GM12878 (cell line): ENCODE data around the gene MFSD8. TPM values are rescaled to one million over a fixed set of nuclear protein-coding genes. Genes with fewer than 3 reads are reported as not detected.
A peak's percentile ranks its signal among the peaks of the same experiment; 100 is the strongest.

Experiments used
- BMI1 ChIP-seq: fragments of 450-650 bp; IDR thresholded peaks from 2 replicates; pipeline ENCODE4 v1.6.1; 2016; ENCODE audit warnings: mild to moderate bottlenecking, moderate library complexity, borderline replicate concordance
- CBFB ChIP-seq: IDR thresholded peaks from 2 replicates; pipeline ENCODE4 v1.6.1; 2016; ENCODE audit warnings: antibody characterized with exemption, low read depth
- CBX5 ChIP-seq: sonication (generic); IDR thresholded peaks from 2 replicates; pipeline ENCODE4 v1.6.1; 2016; ENCODE audit warnings: low read depth, moderate library complexity, mild to moderate bottlenecking, inconsistent platforms
- CEBPB ChIP-seq, 2 experiments: fragments of 150-350 bp in 1 of 2; IDR thresholded peaks; 2 replicates each; pipeline ENCODE4 v1.6.1; 2012 to 2014; ENCODE audit warnings: low read depth in 2 of 2, low read length in 2 of 2, borderline replicate concordance in 1 of 2, inconsistent platforms in 1 of 2
- CHD4 ChIP-seq: fragments of 200-600 bp; sonication (generic); IDR thresholded peaks from 2 replicates; pipeline ENCODE4 v1.6.1; 2016; ENCODE audit warnings: mild to moderate bottlenecking
- MXI1 ChIP-seq: fragments of 150-350 bp; IDR thresholded peaks from 2 replicates; pipeline ENCODE4 v1.6.1; 2011; ENCODE audit warnings: low read depth, mild to moderate bottlenecking, inconsistent platforms, low read length, improper control_type of control experiment
- MYC ChIP-seq: IDR thresholded peaks from 2 replicates; pipeline ENCODE4 v1.6.1; 2011; ENCODE audit warnings: mild to moderate bottlenecking, low read length, moderate library complexity, inconsistent platforms; ENCODE audit not compliant: insufficient read depth, insufficient replicate concordance, insufficient read length, severe bottlenecking
- PML ChIP-seq: IDR thresholded peaks from 2 replicates; pipeline ENCODE4 v1.6.1; 2012; ENCODE audit warnings: low read length, inconsistent platforms
- POLR2A ChIP-seq: IDR thresholded peaks from 2 replicates; pipeline ENCODE4 v1.6.1; 2011; ENCODE audit warnings: low read depth, mild to moderate bottlenecking, low read length
- POU2F2 ChIP-seq: IDR thresholded peaks from 3 replicates; pipeline ENCODE4 v1.6.1; 2011; ENCODE audit warnings: low read depth, mild to moderate bottlenecking, low read length, borderline replicate concordance
- RAD21 ChIP-seq: IDR thresholded peaks from 2 replicates; pipeline ENCODE4 v1.6.1; 2011; ENCODE audit warnings: mild to moderate bottlenecking, low read depth, low read length, moderate library complexity; ENCODE audit not compliant: insufficient read depth
- SPI1 ChIP-seq: IDR thresholded peaks from 2 replicates; pipeline ENCODE4 v1.6.1; 2011; ENCODE audit warnings: low read depth, mild to moderate bottlenecking, low read length, moderate library complexity, borderline replicate concordance; ENCODE audit not compliant: insufficient read depth
- WRNIP1 ChIP-seq: IDR thresholded peaks from 2 replicates; pipeline ENCODE4 v1.6.1; 2011; ENCODE audit warnings: low read depth, low read length, improper control_type of control experiment, borderline replicate concordance
- ZNF622 ChIP-seq: fragments of 450-650 bp; IDR thresholded peaks from 2 replicates; pipeline ENCODE4 v1.6.1; 2017; ENCODE audit warnings: mild to moderate bottlenecking, inconsistent platforms
- polyA plus RNA-seq, 11 experiments: library from polyadenylated mRNA; depleted of rRNA in 4 of 11; unstranded in 6 of 11; stranded (reverse) in 5 of 11; fragments of >200 nt; fragmentation: Nextera tagmentation in 4 of 11; fragmentation: Illumina TruSeq in 1 of 11; extraction: Ambion mirVana in 4 of 11; extraction: Trizol in 1 of 11; gene quantifications; 1 replicate in 1 of 11; 2 replicates in 10 of 11; pipeline versions ENCODE4 v1.2.1 to v1.2.3, GENCODE V29; 2011 to 2016; ENCODE audit warnings: inconsistent platforms in 2 of 11, missing spikeins in 2 of 11, low read depth in 1 of 11
- total RNA-seq, 4 experiments: library from RNA; depleted of rRNA in 3 of 4; stranded (reverse); fragments of >200 nt in 3 of 4; fragmentation: Illumina TruSeq in 1 of 4; extraction: Trizol in 1 of 4; gene quantifications; 2 replicates each; pipeline versions ENCODE4 v1.2.1 to v1.2.3, GENCODE V29; 2013 to 2021
- TF ChIP-seq, protein P1 (sequence below): fragments of 450-650 bp; IDR thresholded peaks from 2 replicates; pipeline ENCODE4 v1.6.1; 2016; ENCODE audit warnings: mild to moderate bottlenecking, moderate library complexity, borderline replicate concordance
- TF ChIP-seq, protein P2 (sequence below): fragments of 450-650 bp; IDR thresholded peaks from 2 replicates; pipeline ENCODE4 v1.6.1; 2016; ENCODE audit warnings: mild to moderate bottlenecking
- TF ChIP-seq, protein P3 (sequence below): fragments of 450-650 bp; IDR thresholded peaks from 2 replicates; pipeline ENCODE4 v1.6.1; 2017; ENCODE audit warnings: mild to moderate bottlenecking, low read depth, inconsistent platforms; ENCODE audit not compliant: poor library complexity, severe bottlenecking
- TF ChIP-seq, protein P4 (sequence below): fragments of 450-650 bp; IDR thresholded peaks from 2 replicates; pipeline ENCODE4 v1.6.1; 2017; ENCODE audit warnings: mild to moderate bottlenecking, moderate library complexity

Gene MFSD8
- total and polyA plus RNA-seq, 10 of the 15 experiments (the other 5 are each of a cell fraction or from before 2014, with no cell fraction given) = 12.7 to 29.9 (median 18.4) TPM

DNA sequence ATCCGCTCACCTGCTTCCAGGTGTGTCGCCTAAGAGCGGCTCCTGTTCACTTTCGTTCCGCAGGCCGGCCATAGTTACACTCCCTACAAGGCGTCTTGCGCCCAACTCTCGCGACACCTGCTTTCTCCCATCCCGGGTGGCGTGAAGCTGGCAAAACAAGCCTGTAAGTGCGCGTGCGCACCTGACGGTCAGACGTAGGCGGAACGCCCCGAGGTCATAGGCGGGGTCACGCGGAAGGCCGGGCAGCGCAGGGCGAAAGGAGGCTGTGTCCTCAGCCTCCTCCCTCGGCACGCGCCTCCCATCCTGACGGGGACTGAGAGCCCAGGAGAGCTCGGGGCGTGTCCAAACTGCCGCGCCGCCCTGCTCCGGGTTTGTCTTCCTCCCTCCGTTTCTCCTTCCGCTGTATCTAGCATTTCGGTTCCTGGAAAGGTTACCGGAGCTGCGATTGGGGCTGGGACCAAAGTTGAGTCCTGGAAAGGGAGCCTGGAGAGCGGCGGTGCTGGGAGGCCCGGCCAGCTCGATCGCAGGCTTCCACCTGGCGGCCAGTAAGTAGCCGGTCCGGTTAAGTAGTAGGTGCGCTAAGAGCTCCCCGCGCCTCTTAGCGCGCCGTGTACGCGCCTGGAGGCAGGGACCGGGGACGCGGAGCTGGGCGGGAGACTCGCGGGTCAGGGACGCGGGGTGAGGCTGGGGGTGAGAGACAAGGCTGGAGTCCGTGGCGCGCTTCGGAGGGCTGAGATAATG, at the start of gene MFSD8, which contains the start of gene ABHD18 (continued):
- TF ChIP-seq BMI1 (no peak), POLR2A (peak; percentile 88), ZNF622 (no peak), CBFB (peak; percentile 86; the same call in 1 of the 2 replicates), PML (peak; percentile 88), MXI1 (peak; percentile 88), WRNIP1 (no peak), MYC (peak; percentile 59), CEBPB (IDR thresholded peaks at IDR 0.05; ENCODE audit: borderline replicate concordance in 1 of 2, low read depth in 2 of 2, low read length in 2 of 2) (no peak), CHD4 (no peak), RAD21 (0 out of 2 replicates have a peak, but pooled peaks have one; percentile 15), SPI1 (0 out of 2 replicates have a peak, but pooled peaks have one; percentile 29), POU2F2 (0 out of 3 replicates have a peak, but pooled peaks have one; percentile 20), CBX5 (no peak)
- TF ChIP-seq, protein P1, sequence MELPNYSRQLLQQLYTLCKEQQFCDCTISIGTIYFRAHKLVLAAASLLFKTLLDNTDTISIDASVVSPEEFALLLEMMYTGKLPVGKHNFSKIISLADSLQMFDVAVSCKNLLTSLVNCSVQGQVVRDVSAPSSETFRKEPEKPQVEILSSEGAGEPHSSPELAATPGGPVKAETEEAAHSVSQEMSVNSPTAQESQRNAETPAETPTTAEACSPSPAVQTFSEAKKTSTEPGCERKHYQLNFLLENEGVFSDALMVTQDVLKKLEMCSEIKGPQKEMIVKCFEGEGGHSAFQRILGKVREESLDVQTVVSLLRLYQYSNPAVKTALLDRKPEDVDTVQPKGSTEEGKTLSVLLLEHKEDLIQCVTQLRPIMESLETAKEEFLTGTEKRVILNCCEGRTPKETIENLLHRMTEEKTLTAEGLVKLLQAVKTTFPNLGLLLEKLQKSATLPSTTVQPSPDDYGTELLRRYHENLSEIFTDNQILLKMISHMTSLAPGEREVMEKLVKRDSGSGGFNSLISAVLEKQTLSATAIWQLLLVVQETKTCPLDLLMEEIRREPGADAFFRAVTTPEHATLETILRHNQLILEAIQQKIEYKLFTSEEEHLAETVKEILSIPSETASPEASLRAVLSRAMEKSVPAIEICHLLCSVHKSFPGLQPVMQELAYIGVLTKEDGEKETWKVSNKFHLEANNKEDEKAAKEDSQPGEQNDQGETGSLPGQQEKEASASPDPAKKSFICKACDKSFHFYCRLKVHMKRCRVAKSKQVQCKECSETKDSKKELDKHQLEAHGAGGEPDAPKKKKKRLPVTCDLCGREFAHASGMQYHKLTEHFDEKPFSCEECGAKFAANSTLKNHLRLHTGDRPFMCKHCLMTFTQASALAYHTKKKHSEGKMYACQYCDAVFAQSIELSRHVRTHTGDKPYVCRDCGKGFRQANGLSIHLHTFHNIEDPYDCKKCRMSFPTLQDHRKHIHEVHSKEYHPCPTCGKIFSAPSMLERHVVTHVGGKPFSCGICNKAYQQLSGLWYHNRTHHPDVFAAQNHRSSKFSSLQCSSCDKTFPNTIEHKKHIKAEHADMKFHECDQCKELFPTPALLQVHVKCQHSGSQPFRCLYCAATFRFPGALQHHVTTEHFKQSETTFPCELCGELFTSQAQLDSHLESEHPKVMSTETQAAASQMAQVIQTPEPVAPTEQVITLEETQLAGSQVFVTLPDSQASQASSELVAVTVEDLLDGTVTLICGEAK = peak; percentile 54; the same call in 1 of the 2 replicates
- TF ChIP-seq, protein P2, sequence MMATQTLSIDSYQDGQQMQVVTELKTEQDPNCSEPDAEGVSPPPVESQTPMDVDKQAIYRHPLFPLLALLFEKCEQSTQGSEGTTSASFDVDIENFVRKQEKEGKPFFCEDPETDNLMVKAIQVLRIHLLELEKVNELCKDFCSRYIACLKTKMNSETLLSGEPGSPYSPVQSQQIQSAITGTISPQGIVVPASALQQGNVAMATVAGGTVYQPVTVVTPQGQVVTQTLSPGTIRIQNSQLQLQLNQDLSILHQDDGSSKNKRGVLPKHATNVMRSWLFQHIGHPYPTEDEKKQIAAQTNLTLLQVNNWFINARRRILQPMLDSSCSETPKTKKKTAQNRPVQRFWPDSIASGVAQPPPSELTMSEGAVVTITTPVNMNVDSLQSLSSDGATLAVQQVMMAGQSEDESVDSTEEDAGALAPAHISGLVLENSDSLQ = peak; percentile 45
- TF ChIP-seq, protein P3, sequence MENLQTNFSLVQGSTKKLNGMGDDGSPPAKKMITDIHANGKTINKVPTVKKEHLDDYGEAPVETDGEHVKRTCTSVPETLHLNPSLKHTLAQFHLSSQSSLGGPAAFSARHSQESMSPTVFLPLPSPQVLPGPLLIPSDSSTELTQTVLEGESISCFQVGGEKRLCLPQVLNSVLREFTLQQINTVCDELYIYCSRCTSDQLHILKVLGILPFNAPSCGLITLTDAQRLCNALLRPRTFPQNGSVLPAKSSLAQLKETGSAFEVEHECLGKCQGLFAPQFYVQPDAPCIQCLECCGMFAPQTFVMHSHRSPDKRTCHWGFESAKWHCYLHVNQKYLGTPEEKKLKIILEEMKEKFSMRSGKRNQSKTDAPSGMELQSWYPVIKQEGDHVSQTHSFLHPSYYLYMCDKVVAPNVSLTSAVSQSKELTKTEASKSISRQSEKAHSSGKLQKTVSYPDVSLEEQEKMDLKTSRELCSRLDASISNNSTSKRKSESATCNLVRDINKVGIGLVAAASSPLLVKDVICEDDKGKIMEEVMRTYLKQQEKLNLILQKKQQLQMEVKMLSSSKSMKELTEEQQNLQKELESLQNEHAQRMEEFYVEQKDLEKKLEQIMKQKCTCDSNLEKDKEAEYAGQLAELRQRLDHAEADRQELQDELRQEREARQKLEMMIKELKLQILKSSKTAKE = no peak
- TF ChIP-seq, protein P4, sequence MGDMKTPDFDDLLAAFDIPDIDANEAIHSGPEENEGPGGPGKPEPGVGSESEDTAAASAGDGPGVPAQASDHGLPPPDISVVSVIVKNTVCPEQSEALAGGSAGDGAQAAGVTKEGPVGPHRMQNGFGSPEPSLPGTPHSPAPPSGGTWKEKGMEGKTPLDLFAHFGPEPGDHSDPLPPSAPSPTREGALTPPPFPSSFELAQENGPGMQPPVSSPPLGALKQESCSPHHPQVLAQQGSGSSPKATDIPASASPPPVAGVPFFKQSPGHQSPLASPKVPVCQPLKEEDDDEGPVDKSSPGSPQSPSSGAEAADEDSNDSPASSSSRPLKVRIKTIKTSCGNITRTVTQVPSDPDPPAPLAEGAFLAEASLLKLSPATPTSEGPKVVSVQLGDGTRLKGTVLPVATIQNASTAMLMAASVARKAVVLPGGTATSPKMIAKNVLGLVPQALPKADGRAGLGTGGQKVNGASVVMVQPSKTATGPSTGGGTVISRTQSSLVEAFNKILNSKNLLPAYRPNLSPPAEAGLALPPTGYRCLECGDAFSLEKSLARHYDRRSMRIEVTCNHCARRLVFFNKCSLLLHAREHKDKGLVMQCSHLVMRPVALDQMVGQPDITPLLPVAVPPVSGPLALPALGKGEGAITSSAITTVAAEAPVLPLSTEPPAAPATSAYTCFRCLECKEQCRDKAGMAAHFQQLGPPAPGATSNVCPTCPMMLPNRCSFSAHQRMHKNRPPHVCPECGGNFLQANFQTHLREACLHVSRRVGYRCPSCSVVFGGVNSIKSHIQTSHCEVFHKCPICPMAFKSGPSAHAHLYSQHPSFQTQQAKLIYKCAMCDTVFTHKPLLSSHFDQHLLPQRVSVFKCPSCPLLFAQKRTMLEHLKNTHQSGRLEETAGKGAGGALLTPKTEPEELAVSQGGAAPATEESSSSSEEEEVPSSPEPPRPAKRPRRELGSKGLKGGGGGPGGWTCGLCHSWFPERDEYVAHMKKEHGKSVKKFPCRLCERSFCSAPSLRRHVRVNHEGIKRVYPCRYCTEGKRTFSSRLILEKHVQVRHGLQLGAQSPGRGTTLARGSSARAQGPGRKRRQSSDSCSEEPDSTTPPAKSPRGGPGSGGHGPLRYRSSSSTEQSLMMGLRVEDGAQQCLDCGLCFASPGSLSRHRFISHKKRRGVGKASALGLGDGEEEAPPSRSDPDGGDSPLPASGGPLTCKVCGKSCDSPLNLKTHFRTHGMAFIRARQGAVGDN = peak; percentile 67
